Lung (tissue), 12 donors: ENCODE data around the gene CABLES2. TPM values are rescaled to one million over a fixed set of nuclear protein-coding genes. Genes with fewer than 3 reads are reported as not detected.

Source experiments
- ATAC-seq: fragments of 200-7000 bp; cut with Tn5 transposase; one replicate; pipeline ENCODE4 v1.9.1; 2020; ENCODE audit warnings: moderate number of reproducible peaks; ENCODE audit not compliant: insufficient read depth, low FRiP score
- DNase-seq, 3 donors: peaks; one replicate each; pipeline ENCODE4 v3.0.0-alpha.2; 2013 to 2017
- H3K27ac ChIP-seq, 2 donors: one replicate each; pipeline ENCODE4 v1.5.1; 2013; ENCODE audit warnings: mild to moderate bottlenecking in 2 of 2, moderate library complexity in 2 of 2, control low read depth in 1 of 2, inconsistent platforms in 1 of 2, low read depth in 1 of 2, low read length in 1 of 2
- H3K27me3 ChIP-seq, 3 donors: one replicate each; pipeline ENCODE4 v1.5.1; 2013; ENCODE audit warnings: low read length in 2 of 3; ENCODE audit not compliant: control insufficient read depth in 3 of 3, insufficient read depth in 3 of 3
- H3K36me3 ChIP-seq, 4 donors: one replicate each; pipeline ENCODE4 v1.5.1; 2013; ENCODE audit warnings: low read length in 4 of 4, mild to moderate bottlenecking in 1 of 4, moderate library complexity in 1 of 4; ENCODE audit not compliant: control insufficient read depth in 4 of 4, insufficient read depth in 4 of 4
- H3K4me1 ChIP-seq, 5 donors: one replicate each; pipeline ENCODE4 v1.5.1; 2013; ENCODE audit warnings: low read length in 5 of 5, mild to moderate bottlenecking in 2 of 5, moderate library complexity in 1 of 5; ENCODE audit not compliant: control insufficient read depth in 5 of 5, insufficient read depth in 5 of 5
- H3K4me3 ChIP-seq: one replicate; pipeline ENCODE4 v1.5.1; 2013; ENCODE audit warnings: mild to moderate bottlenecking, control low read depth, moderate library complexity
- H3K9ac ChIP-seq, 2 donors: one replicate each; pipeline ENCODE4 v1.5.1; 2013; ENCODE audit warnings: low read length in 2 of 2, control low read depth in 1 of 2; ENCODE audit not compliant: insufficient read depth in 1 of 2
- H3K9me3 ChIP-seq, 4 donors: one replicate each; pipeline ENCODE4 v1.5.1; 2013; ENCODE audit warnings: low read length in 3 of 4, mild to moderate bottlenecking in 1 of 4, moderate library complexity in 1 of 4; ENCODE audit not compliant: control insufficient read depth in 4 of 4, insufficient read depth in 3 of 4
- WGBS, 2 donors: extraction: QIAGEN DNeasy Blood & Tissue Kit; methylation state at CpG; one replicate each; pipeline ENCODE4 v1.1.7; 2013; 5-methylcytosine and 5-hydroxymethylcytosine counted together
- polyA plus RNA-seq, 2 donors: library from polyadenylated mRNA; stranded (reverse); fragments of 200-250 nt; gene quantifications; one replicate each; pipeline ENCODE4 v1.2.1, GENCODE V29; 2013
- total RNA-seq, 2 donors: library from RNA; depleted of rRNA in 1 of 2; stranded (reverse); fragments of >200 nt in 1 of 2; gene quantifications; one replicate each; pipeline ENCODE4 v1.2.1, GENCODE V29; 2014 to 2021
- TF ChIP-seq, protein P1 (sequence below): IDR thresholded peaks from 2 replicates; pipeline ENCODE4 v1.5.1; 2012; ENCODE audit warnings: mild to moderate bottlenecking; ENCODE audit errors: control extremely low read depth, extremely low read depth
- donor health status: control.
- donor health status: control.
- donor health status: Bipolar disorder and iron deficiency.
- donor health status: healthy.
- donor health status: DM: yes; HTN: yes; CAD: no.

CABLES2 gene
- total and polyA plus RNA-seq, 4 donors: 1.9 to 4.4 (median 3.6) TPM

DNA sequence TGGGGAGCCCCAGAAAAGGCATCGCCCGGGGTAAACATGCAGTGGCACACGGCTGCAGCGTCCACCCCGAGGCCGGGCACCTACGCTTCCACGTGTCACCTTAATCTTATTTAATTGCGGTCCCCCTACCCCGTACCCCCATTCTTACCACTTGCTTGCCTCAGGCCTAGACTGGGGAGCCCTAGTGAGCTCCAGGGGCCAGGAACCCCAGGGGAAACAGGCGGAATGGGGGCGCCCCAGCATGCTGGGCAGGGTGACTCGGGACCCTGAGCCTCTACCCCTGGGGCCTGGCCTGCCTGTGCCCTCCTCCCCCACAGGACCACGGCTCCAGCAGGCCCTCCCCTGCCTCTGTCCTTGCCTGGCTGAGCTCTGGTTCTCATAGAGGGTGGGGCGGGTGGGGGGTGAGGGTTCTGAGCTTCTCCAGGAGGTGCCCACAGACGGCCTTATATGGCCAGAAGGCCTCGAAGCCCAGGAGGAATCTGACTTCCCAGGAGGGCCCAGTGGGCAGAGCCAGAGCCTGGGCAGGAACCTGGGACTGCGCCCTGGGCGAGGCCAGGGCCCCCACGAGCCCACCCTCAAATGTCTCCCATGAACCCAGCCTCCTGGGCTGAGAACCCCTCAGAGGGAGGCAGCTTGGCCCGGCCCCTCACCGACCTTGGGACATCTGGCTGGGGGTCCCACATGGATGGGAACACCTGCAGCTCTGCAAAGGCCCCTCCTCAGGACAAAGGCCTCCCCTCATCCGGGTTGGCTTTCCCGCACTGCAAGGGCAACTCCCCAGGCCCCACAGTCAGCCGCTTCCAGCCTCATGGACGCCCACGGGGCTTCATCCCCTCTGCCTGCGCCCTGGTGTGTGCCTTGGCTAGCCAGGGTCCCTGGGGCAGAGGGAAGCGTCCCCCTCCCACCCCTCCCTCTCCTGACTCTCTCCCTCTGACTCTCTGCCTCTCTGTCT is 34.8 kb downstream of the CABLES2 start:
- no peak for DNase-seq
- Histone ChIP-seq H3K4me1 (peaks cover 0 to 72% (median 47%) of the 10 kb centered on the region in 5 donors), H3K36me3 (no peaks in the 10 kb centered on the region), H3K27ac (no peak overlapping the region), H3K9me3 (no peaks in the 10 kb centered on the region), H3K9ac (no peak overlapping the region), H3K27me3 (no peaks in the 10 kb centered on the region), H3K4me3 (no peak overlapping the region)
- WGBS, 2 donors: 87 to 89% methylated on average over 26 to 29 of the region's 29 CpGs
- TF ChIP-seq, protein P1, sequence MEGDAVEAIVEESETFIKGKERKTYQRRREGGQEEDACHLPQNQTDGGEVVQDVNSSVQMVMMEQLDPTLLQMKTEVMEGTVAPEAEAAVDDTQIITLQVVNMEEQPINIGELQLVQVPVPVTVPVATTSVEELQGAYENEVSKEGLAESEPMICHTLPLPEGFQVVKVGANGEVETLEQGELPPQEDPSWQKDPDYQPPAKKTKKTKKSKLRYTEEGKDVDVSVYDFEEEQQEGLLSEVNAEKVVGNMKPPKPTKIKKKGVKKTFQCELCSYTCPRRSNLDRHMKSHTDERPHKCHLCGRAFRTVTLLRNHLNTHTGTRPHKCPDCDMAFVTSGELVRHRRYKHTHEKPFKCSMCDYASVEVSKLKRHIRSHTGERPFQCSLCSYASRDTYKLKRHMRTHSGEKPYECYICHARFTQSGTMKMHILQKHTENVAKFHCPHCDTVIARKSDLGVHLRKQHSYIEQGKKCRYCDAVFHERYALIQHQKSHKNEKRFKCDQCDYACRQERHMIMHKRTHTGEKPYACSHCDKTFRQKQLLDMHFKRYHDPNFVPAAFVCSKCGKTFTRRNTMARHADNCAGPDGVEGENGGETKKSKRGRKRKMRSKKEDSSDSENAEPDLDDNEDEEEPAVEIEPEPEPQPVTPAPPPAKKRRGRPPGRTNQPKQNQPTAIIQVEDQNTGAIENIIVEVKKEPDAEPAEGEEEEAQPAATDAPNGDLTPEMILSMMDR: no peak
- ATAC-seq: no peak

DNA sequence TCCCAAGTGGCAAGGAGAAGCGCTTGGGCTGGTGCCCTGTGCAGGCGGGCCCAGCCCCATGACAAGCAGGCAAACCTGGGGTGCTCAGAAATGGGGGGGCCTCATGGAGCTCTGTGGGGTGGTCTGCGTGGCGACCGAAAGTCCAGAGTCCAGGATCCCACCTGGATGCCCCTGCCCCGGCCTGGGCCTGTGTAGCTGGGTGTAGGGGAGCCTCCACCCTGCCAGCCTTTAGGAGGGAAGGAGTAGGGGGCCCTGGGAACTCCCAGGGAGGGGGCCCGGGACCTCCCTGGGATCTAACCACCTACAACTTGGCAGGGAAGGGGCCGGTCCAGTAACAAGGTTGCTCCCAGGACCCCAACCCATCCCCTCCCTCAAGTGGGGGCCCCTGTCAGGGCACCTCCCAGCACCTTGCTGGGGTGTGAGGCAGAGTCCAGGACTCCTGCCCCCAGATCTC is 35.5 kb downstream of the CABLES2 start:
- 92 to 95% methylated on average over 8 of the region's 8 CpGs for WGBS, 2 donors
- TF ChIP-seq, protein P1: no peak
- H3K9ac ChIP-seq: no peak overlapping the region
- ATAC-seq (no peak), DNase-seq (no peak)
- no peak overlapping the region for H3K4me3 ChIP-seq
- H3K4me1 ChIP-seq: peaks cover 0 to 65% (median 40%) of the 10 kb centered on the region in 5 donors
- no peak overlapping the region for H3K27ac ChIP-seq
- no peaks in the 10 kb centered on the region for H3K27me3 ChIP-seq
- H3K9me3 ChIP-seq: no peaks in the 10 kb centered on the region
- no peaks in the 10 kb centered on the region for H3K36me3 ChIP-seq

DNA sequence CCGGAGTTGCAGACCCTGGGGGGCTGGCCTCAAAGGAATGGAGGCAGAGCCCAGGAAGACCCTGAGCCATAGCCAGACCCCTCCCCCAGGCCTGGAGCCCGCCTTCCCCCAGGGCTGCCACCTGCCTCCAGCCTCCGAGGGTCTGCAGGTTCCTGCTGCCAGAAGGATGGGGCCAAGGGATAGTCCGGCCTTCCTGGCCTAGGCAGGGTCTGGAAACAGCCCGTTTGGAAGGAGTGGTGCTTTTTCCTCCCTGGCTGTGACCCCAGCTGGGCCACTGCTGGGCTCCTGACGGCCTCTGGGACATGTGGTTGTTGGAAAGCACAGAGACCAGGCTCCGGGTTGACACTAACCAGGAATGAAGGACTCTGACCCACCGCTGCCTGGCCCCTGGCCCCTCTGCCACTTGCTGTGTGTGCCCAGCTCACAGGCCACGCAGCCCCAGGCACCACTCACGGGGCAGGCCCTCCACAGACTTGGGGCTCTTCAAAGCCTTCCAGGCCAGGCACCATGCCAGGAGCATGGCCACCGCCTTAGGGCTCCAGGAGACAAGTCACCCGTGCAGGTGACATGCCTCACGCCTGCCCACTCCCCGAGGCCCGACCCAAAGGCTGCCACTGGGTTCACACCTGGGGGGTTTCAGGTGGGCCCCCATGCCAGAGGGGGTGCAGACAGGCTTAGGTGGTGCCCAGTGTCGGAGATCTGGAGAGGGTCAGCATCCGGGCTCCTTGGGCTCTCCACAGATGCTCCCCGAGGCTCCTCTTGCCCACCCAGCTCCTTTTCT is 36.1 kb downstream of the CABLES2 start:
- WGBS, 2 donors: 63 to 76% methylated on average over 18 of the region's 18 CpGs
- H3K27me3 ChIP-seq: no peaks in the 10 kb centered on the region
- H3K27ac ChIP-seq: peak overlapping the region in 1 of 2 donors; percentile 34
- no peaks in the 10 kb centered on the region for H3K9me3 ChIP-seq
- H3K4me1 ChIP-seq: peaks cover 0 to 62% (median 43%) of the 10 kb centered on the region in 5 donors
- TF ChIP-seq, protein P1: no peak
- ATAC-seq: no peak
- no peak overlapping the region for H3K9ac ChIP-seq
- no peak for DNase-seq
- H3K36me3 ChIP-seq: no peaks in the 10 kb centered on the region
- no peak overlapping the region for H3K4me3 ChIP-seq
